ENCODE data around the gene SLC28A1. TPM values are rescaled to one million over a fixed set of nuclear protein-coding genes. Genes with fewer than 3 reads are reported as not detected.
"Not testable (repeated sequence)": the region's sequence is repeated elsewhere in the genome, so short reads cannot be mapped to it uniquely, and the experiment has no call there.

SLC28A1 gene
- total RNA-seq, 1 experiment from 2014 or later = not detected

DNA sequence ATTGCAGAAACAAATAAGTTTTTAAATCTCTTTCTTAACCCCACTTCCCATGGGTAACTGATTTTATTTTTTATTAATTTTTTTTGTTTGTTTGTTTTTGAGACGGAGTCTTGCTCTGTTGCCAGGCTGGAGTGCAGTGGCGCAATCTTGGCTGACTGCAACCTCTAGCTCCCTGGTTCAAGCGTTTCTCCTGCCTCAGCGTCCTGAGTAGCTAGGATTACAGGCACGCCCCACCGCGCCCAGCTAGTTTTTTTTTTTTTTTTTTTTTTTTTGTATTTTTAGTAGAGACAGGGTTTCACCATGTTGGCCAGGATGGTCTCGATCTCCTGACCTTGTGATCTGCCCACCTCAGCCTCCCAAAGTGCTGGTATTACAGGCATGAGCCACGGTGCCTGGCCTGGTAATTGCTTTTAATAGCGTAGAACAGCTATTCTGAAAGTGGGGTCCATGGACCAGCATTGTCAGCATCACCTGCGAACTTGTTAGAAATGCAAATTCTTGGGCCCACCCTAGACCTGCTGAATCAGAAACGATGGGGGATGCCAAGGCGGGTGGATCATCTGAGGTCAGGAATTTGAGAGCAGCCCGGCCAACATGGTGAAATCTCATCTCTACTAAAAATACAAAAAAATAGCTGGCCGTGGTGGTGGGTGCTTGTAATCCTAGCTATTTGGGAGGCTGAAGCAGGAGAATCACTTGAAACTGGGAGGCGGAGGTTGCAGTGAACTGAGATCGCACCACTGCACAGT, 40.5 kb downstream of the SLC28A1 start:
- in situ Hi-C loops (cut with HindIII; ENCODE audit: low sequenced_read_pairs); DNase-seq (ENCODE audit: low spot score): not testable (repeated sequence)

DNA sequence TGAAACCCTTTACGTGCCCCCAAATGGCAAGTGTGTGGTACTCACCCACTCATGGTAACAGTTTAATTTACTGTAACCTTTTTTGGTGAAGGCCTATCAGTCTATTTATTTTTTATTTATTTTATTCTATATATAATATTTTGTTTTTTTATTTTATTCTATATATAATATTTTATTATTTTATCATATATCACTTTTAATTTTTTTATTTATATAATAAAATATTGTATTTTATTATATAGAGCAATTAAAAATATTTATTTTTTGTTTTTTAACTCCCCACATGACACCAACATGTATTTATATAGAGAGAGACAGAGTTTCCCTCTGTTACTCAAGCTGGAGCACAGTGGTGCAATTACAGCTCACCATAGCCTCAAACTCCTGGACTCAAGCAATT, 41.4 kb downstream of the SLC28A1 start:
- in situ Hi-C loops (cut with HindIII; ENCODE audit: low sequenced_read_pairs) = no loop called here
- no peak for DNase-seq (ENCODE audit: low spot score)

DNA sequence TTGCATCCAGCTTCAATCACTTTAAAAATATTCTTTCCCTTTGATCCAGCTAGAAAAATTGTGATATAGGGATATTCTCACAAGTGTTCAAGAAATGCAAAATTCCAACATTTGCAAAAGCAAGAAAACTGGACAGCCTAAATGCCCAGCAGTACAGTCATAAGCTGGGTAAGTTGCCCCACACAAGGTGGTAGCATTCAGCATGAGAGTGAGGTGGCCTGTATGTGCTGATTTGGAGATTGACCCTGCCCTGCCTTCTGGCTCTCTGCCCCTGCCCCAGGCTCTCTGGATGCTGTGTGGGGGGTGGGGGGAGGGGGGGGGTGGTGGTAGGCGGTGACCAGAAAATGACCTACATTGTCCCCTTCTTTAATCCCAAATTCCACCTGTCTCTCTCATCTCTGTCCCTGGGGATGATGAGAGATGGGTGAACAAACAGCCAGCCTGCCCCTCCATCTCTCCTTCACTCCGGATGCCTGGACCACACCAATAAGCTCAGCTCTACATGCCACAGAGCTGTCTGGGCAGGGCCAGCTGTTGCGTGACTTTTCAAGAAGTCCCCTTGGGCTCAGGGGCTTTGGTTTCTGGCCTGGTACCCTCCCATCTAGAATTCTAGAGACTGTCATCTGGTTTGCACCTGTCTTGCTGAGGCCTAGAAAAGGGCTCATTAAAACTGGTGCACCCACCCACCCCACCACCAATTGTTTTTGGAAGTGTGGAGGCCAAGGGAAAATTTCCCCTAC, 42.2 kb downstream of the SLC28A1 start:
- no peak for DNase-seq (ENCODE audit: low spot score)
- in situ Hi-C loops (cut with HindIII; ENCODE audit: low sequenced_read_pairs) = no loop called here

DNA sequence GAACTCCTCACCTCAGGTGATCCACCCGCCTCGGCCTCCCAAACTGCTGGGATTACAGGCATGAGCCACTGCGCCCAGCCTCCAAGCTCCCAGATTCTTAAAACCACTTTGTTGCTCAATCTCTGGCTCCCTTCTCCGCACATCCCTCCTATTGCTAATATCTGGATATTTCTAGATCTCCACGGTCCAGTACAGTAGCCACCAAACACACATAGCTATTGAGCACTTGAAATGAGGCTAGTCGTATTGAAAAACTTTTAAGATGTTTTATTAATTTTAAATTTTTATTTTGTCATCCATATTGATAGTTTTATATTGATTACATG, 44.3 kb downstream of the SLC28A1 start:
- no peak for DNase-seq (ENCODE audit: low spot score)
- in situ Hi-C loops (cut with HindIII; ENCODE audit: low sequenced_read_pairs) = no loop called here

DNA sequence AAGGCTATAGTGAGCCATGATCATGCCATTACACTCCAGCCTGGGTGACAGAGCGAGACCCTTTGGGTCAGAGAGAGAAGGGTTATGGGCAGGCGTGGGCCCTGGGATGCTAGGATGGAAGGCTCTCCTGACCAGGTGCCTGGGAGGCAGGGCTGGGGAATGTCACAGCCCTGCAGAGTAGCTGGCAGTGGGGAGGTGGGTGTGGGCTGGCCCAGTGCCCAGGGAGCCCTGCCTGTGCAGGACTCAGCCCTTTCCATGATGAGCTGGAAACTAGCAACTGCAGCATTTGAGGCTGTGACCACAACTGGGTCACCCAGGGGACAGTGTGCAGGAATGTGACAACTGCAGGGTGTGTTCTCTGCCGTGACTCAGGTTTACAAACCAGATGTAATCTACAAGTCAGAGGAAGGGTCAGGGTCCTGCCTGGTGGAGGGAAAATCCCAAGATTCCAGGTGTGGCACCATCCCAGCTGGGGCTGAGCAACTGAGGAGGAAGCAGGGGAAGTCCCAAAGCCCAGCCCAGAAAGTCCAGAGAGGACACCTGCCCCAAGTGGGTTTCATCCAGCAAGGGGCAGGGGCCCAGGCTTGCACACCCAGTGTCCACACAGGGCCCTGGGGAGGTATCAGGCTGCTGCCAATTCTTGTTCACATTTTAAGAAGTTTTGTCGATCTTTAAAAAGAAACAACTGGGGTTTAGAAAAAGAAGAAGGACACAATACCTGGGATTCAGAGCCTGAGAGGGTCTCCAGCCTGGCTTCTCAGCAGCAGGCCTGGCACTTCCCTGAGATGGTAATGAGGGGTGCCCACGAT, 45.5 kb downstream of the SLC28A1 start:
- in situ Hi-C loops (cut with HindIII; ENCODE audit: low sequenced_read_pairs) = no loop called here
- DNase-seq (ENCODE audit: low spot score) = no peak

DNA sequence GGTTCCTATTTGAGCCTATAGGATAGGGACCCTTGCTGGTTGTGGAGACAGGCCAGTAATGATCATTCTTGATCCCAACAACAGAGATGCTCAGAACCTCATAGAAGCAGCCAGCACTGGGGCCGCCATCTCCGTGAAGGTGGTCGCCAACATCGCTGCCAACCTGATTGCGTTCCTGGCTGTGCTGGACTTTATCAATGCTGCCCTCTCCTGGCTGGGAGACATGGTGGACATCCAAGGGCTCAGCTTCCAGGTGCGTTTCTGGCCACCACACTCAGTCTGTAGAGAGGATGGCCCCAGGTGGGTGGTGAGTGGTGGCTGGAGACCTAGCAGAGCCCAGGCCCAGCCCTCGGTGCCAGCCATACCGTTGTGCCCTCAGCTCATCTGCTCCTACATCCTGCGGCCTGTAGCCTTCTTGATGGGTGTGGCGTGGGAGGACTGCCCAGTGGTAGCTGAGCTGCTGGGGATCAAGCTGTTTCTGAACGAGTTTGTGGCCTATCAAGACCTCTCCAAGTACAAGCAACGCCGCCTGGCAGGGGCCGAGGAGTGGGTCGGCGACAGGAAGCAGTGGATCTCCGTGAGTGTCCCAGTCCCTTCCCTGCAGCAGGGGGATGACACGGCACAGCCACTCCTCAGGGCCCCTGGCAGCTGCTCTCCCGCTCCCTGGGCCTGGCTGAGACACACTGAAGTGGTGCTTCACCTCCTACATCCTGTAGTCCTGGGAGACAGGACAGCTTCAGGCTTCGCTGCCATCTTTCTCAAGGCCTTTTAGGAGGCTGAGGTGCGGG, 50.7 kb downstream of the SLC28A1 start:
- in situ Hi-C loops (cut with HindIII; ENCODE audit: low sequenced_read_pairs) = no loop called here
- no peak for DNase-seq (ENCODE audit: low spot score)

DNA sequence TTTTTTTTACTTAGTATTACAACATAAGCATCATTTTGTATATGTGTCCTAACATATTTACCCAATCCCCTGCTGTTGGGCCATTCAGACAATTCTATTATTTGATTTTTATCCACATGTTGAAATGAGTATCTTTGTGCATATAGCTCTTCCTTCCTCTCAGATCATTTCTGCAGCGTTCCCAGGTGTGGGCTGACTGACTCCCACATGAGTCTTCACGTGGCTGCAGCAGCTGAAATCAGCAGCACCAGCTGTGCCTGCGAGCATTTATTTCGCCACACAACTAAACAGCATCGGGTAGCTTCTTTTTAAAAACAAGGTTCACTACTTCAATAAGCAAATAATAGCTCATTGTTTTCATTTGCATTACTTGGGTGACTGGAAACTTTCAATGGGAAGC, 52.7 kb downstream of the SLC28A1 start:
- no peak for DNase-seq (ENCODE audit: low spot score)
- in situ Hi-C loops (cut with HindIII; ENCODE audit: low sequenced_read_pairs) = no loop called here

DNA sequence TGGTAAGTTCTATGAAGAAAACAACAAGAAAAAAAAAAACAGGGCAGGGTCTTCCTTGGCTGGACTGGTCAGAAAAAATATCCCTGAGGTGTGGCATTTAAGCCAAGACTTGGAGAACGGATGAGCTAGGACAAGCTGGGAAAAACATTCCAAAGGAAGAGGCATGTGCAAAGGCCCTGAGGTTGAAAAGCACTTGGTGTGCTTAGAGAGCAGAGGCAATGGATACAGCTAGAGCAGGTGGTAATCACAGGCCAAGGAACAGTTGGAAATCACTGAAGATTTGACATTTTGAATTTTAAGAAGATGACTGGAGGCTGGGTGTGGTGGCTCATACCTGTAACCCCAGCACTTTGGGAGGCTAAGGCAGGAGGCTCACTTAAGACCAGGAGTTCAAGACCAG, 54.3 kb downstream of the SLC28A1 start:
- no peak for DNase-seq (ENCODE audit: low spot score)
- in situ Hi-C loops (cut with HindIII; ENCODE audit: low sequenced_read_pairs) = no loop called here

DNA sequence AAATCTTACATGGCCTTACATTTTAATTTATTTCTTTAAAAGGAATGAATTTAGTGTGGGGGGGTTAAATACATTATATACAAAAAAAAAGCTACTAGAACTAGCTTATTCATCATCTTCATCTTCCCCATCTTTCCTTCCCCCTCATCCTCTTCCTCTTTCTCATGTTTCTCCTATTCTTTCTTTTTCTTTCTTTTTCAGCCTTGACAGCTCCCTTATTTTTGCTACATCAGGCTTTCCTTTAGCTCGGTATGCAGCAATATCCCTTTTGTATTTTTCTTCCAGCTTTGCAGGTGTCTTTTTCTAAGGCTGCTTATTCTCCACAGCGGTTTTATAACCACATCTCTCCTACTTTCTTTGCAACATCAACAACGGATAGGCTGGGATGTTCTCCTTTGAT, 55.9 kb downstream of the SLC28A1 start:
- in situ Hi-C loops (cut with HindIII; ENCODE audit: low sequenced_read_pairs) = no loop called here
- no peak for DNase-seq (ENCODE audit: low spot score)

DNA sequence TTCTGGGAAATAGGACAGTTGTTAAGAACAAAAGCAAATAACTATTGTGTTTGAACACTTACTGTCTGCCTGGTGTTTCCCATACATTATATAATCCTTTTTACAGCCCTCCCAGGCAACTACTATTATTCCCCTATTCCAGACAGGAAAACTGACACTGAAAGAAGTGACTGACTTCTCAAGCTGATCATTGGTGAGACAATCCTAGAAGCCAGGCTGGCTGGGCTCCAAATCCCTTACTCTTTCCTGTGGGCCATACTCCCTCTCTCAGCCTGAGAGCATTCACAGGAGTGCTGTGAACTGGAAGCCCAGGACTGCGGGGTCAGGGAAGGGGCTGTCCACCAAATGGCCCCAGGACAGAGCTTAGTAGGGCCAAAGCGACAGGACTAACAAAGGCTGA, 58.0 kb downstream of the SLC28A1 start:
- in situ Hi-C loops (cut with HindIII; ENCODE audit: low sequenced_read_pairs) = no loop called here
- no peak for DNase-seq (ENCODE audit: low spot score)

DNA sequence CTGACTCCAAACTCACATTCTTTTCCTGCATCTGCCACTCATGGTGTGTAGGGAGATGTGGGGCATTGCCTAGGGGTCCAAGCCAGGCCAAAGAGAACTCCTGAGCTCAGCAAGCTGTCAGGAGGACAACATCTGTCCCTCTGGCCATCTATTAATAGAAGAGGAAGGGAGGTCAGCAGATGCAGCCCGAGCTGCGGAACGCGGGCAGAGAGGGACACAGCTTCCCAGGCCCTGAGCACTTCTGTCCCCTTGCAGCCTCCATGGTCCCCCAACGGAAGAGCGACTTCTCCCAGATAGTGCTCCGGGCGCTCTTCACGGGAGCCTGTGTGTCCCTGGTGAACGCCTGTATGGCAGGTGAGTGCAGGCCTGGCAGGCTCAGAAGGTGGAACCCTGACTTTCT, 59.8 kb downstream of the SLC28A1 start:
- DNase-seq (ENCODE audit: low spot score) = no peak
- in situ Hi-C loops (cut with HindIII; ENCODE audit: low sequenced_read_pairs) = no loop called here

DNA sequence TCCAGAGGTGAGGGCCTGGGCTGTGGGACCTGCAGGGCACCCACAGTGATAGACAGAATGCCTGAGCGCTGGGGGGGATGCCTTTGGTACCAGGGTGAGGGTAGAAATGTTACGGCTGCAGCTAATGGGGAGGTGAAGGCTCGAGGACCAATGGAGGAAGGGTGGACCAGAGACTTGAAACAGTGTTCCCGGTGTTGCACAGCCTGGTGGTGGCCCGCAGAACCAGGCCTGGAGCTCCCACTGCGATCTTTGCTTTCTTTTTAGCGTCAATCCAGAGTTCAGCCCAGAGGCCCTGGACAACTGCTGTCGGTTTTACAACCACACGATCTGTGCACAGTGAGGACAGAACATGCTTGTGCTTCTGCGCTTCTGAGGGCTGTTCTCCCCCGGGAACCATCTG, 60.4 kb downstream of the SLC28A1 start:
- in situ Hi-C loops (cut with HindIII; ENCODE audit: low sequenced_read_pairs) = no loop called here
- DNase-seq (ENCODE audit: low spot score) = no peak

DNA sequence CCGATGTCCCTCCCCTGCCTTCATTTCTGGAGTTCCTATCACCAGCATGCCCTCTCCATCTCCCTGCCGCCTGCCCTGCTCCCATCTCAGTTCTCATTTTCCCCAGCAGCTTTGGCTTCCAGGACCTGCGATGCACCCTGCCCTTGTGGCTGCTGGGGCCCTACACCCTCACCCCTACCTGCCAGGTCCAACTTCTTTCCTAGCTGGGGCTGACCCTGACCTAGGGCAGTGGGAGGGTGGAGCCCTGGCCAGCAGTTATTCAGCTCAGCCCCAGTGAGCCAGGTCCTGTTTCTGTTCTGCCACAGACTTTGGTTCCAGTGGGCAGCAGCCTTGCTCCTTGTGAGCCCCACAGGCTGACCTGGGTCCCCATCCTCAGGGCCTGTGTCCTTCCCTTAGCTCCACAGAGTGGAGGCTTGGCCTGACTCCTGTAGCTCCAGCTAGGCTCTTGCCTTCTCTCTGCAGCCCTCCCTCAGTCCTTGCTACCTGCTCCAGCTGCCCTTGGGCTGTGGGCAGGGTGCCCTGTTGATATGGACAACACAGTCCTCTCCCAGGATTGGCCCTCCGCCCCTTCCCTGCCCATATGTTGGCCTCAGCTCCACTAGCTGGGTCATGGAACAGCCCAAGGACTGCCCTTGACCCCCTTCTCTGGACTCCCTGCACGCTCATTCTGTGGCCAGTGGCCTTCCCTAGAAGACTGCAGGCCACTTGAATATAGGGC, 62.5 kb downstream of the SLC28A1 start:
- DNase-seq (ENCODE audit: low spot score) = no peak
- in situ Hi-C loops (cut with HindIII; ENCODE audit: low sequenced_read_pairs) = no loop called here

DNA sequence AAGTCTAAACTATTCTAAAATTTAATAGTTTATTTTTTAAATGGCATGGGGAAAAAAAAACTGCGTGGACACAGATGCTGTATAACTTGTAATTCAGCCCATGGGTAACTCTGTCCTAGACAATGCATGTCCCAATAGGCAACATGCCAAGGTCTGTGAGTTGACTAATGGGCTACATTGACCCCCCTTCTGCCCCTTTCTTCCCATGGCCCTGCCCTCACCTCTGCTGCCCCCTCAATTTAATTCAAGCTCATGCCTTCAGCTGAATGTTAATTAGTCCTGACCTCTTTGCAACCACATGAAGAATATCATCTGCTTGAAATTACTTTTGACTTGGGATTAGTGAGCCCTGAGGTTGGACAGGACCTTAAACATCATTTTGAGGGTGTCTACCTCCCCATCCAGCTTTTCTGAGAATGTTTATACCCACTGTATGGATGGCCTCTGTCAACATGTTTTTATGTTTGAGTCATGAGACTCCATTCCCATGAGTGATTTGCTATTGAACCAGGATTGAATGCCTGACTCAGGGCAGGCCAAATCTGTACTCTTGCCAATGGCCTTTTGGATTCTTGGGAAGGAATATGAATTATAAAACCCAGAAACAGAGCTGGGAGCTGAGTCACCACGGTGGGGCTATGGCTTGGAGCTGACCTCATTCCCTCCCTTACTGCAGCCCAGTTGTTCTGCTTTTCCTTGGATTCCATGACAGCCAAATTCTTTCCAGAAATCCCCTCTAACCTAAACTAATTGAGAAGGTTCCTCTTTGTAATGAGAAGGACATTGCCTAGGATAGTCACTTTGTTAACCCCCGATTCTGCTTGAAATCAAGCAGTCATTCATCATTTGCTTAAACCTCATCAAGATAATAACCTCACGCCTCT, 63.7 kb downstream of the SLC28A1 start:
- peak; percentile 8 for DNase-seq (ENCODE audit: low spot score)
- in situ Hi-C loops (cut with HindIII; ENCODE audit: low sequenced_read_pairs) = no loop called here

DNA sequence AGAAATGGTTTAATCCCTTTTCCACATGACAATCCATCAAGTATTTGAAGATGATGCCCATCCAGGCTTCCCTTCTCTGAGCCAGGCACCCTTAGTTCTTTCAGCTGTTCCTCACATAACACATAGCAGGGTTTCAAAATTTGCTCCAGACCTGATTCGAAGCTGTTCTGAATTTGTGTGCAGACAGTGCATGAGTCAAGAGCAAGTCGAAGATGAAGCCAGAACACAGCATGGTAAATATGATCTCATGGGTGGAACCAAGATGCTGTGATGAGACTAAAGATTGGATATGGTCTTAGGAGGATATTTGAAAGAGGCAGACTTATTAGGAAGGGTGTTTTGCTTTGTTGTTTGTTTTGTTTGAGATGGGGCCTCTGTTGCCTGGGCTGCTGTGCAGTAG, 64.6 kb downstream of the SLC28A1 start:
- in situ Hi-C loops (cut with HindIII; ENCODE audit: low sequenced_read_pairs) = no loop called here
- DNase-seq (ENCODE audit: low spot score) = no peak

DNA sequence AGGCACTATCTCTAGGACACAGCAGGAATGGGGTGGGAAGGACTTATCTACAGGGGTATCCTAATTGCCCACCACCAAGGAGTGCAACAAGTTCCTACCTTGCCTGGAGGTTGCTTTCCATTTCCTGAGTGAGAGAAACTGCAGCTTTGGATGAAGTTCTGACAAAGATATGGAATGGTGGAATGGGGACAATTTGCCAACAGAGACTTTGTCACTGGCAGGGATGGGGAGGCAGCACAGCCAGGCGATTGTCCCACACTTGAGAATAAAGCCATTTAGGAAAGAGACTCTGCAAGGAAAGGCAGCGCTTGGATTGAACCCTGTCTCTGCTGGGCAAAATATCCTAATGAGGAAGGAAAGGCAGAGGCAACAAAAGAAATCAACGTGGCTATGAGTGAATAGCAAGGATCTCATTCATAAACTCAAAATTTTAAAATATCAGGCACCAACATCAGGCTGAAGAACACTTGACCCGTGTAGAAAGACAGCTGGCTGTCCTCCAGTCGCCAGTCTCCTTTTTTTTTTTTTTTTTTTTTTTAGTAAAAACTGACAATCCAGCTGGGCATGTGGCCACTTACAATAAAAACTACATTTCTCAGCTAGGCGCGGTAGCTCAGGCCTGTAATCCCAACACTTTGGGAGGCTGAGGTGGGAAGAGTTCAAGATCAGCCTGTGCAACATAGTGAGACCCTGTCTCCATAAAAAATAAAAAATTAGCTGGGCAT, 65.5 kb downstream of the SLC28A1 start:
- in situ Hi-C loops (cut with HindIII; ENCODE audit: low sequenced_read_pairs) = no loop called here
- DNase-seq (ENCODE audit: low spot score) = no peak

DNA sequence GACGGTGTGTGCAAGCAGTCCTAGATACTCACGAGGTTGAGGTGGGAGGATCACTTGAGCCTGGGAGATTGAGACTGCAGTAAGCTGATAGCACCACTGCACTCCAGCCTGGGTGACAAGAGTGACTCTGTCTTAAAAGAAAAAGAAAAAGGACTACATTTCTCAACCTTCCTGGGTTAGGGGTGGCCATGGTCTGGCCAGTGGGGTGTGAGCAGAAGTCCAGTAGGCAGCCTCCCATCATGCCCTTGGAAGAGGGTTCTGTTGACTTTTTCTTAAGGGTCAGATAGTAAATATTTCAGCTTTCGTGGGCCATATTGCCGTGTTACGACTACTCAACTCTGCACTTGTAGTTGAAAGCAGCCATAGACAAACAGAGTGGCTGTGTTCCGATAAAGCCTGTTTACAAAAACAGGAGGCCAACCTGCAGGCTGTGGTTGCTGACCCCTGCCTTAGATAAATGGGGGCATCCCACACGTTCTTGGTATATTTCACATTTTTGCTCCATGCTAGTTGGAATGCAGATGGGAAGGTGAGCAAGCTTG, 66.2 kb downstream of the SLC28A1 start:
- in situ Hi-C loops (cut with HindIII; ENCODE audit: low sequenced_read_pairs) = no loop called here
- no peak for DNase-seq (ENCODE audit: low spot score)

Measured in G401 (cell line).